AG09309 (cell line): ENCODE results near the gene SEMA5A.

ENCODE experiments used
- DNase-seq: peaks from one replicate; pipeline ENCODE4 v3.0.0-alpha.2; 2010; ENCODE audit warnings: low read depth
- H3K4me3 ChIP-seq: 2 replicates; pipeline ENCODE4 v1.5.1; 2011; ENCODE audit warnings: mild to moderate bottlenecking, low read depth, low read length, moderate library complexity; ENCODE audit not compliant: control insufficient read depth
- CTCF ChIP-seq: IDR thresholded peaks from 2 replicates; pipeline ENCODE4 v1.5.1; 2011; ENCODE audit warnings: mild to moderate bottlenecking, low read depth, low read length, inconsistent platforms; ENCODE audit not compliant: insufficient read depth, control insufficient read depth; ENCODE audit errors: missing control alignments

SEMA5A gene

GRCh38 chr5:9549941-9550340, 4.1 kb upstream of the SEMA5A start:
- DNase-seq, result no peak
- no peak for TF ChIP-seq CTCF
- no peak overlapping the region for H3K4me3 ChIP-seq

- peak overlapping the region; percentile 94 for H3K4me3 ChIP-seq
- peak; percentile 68 for DNase-seq
These were observed 1.5 kb upstream of the SEMA5A start for GRCh38 chr5:9547122-9547947.

GRCh38 chr5:9545136-9545991, 511 bp downstream of the SEMA5A start:
- H3K4me3 ChIP-seq, result peak overlapping the region; percentile 95
- DNase-seq, result no peak
- no peak for TF ChIP-seq CTCF

More at GRCh38 chr5:9547122-9547947, 1.5 kb upstream of the SEMA5A start:
- no peak for TF ChIP-seq CTCF

GRCh38 chr5:9544502-9545135, 1.3 kb downstream of the SEMA5A start:
- TF ChIP-seq CTCF, result peak; percentile 98
- no peak for DNase-seq
- H3K4me3 ChIP-seq, result peak overlapping the region; percentile 95

- no peak for DNase-seq
- peak overlapping the region; percentile 95 for H3K4me3 ChIP-seq
- TF ChIP-seq CTCF, result no peak
These were observed 1.8 kb downstream of the SEMA5A start for GRCh38 chr5:9544056-9544455.

GRCh38 chr5:9543311-9543920, 2.5 kb downstream of the SEMA5A start:
- TF ChIP-seq CTCF, result no peak
- H3K4me3 ChIP-seq, result peak overlapping the region; percentile 95
- DNase-seq, result no peak
